IPS-15b (cell line): ENCODE results near the gene C1orf50.
"Not testable (repeated sequence)": the region's sequence is repeated elsewhere in the genome, so short reads cannot be mapped to it uniquely, and the experiment has no call there.

Experiments
- H3K27me3 ChIP-seq: one replicate; pipeline ENCODE4 v1.6.1; 2013; ENCODE audit warnings: low read length; ENCODE audit not compliant: control insufficient read depth, insufficient read depth
- H3K36me3 ChIP-seq: one replicate; pipeline ENCODE4 v1.6.1; 2013; ENCODE audit warnings: low read length; ENCODE audit not compliant: control insufficient read depth, insufficient read depth
- H3K4me1 ChIP-seq: one replicate; pipeline ENCODE4 v1.6.1; 2013; ENCODE audit warnings: mild to moderate bottlenecking, low read length; ENCODE audit not compliant: control insufficient read depth, insufficient read depth
- H3K4me3 ChIP-seq: one replicate; pipeline ENCODE4 v1.5.1; 2013; ENCODE audit warnings: low read depth, low read length
- H3K9ac ChIP-seq: one replicate; pipeline ENCODE4 v1.6.1; 2013; ENCODE audit warnings: low read depth, mild to moderate bottlenecking, low read length
- H3K9me3 ChIP-seq: one replicate; pipeline ENCODE4 v1.6.1; 2013; ENCODE audit warnings: mild to moderate bottlenecking, low read length; ENCODE audit not compliant: control insufficient read depth, insufficient read depth

C1orf50 gene

GRCh38 chr1:42751511-42752070, 15.5 kb upstream of the C1orf50 start:
- not testable (repeated sequence) for H3K9ac ChIP-seq, H3K4me3 ChIP-seq, H3K4me1 ChIP-seq, H3K27me3 ChIP-seq, H3K9me3 ChIP-seq
- peaks cover 50% of the 10 kb centered on the region for H3K36me3 ChIP-seq

GRCh38 chr1:42752284-42752683, 14.8 kb upstream of the C1orf50 start:
- no peak overlapping the region for H3K9ac ChIP-seq
- peaks cover 47% of the 10 kb centered on the region for H3K36me3 ChIP-seq
- H3K4me3 ChIP-seq = no peak overlapping the region
- no peaks in the 10 kb centered on the region for H3K9me3 ChIP-seq
- H3K4me1 ChIP-seq = no peaks in the 10 kb centered on the region
- H3K27me3 ChIP-seq = no peaks in the 10 kb centered on the region

- Histone ChIP-seq H3K27me3 (no peaks in the 10 kb centered on the region), H3K9me3 (no peaks in the 10 kb centered on the region), H3K36me3 (peaks cover 52% of the 10 kb centered on the region), H3K4me1 (no peaks in the 10 kb centered on the region), H3K9ac (no peak overlapping the region), H3K4me3 (no peak overlapping the region)
Observed at GRCh38 chr1:42753070-42753469, 14.0 kb upstream of the C1orf50 start.

- H3K4me1 ChIP-seq = no peaks in the 10 kb centered on the region
- no peak overlapping the region for H3K9ac ChIP-seq
- H3K4me3 ChIP-seq = no peak overlapping the region
- peaks cover 35% of the 10 kb centered on the region for H3K36me3 ChIP-seq
- no peaks in the 10 kb centered on the region for H3K27me3 ChIP-seq
- no peaks in the 10 kb centered on the region for H3K9me3 ChIP-seq
Observed at GRCh38 chr1:42756956-42757891, 9.8 kb upstream of the C1orf50 start.

- Histone ChIP-seq H3K27me3 (no peaks in the 10 kb centered on the region), H3K9ac (no peak overlapping the region), H3K9me3 (no peaks in the 10 kb centered on the region), H3K4me3 (no peak overlapping the region), H3K4me1 (no peaks in the 10 kb centered on the region), H3K36me3 (peaks cover 29% of the 10 kb centered on the region)
Observed at GRCh38 chr1:42757892-42758275, 9.2 kb upstream of the C1orf50 start.

- no peaks in the 10 kb centered on the region for H3K27me3 ChIP-seq
- H3K9me3 ChIP-seq = no peaks in the 10 kb centered on the region
- no peaks in the 10 kb centered on the region for H3K4me1 ChIP-seq
- H3K36me3 ChIP-seq = peaks cover 25% of the 10 kb centered on the region
- no peak overlapping the region for H3K9ac ChIP-seq
- H3K4me3 ChIP-seq = no peak overlapping the region
Observed at GRCh38 chr1:42758641-42759040, 8.4 kb upstream of the C1orf50 start.

GRCh38 chr1:42759114-42759513, 7.9 kb upstream of the C1orf50 start:
- H3K27me3 ChIP-seq = no peaks in the 10 kb centered on the region
- H3K4me3 ChIP-seq = no peak overlapping the region
- no peaks in the 10 kb centered on the region for H3K4me1 ChIP-seq
- peaks cover 21% of the 10 kb centered on the region for H3K36me3 ChIP-seq
- no peaks in the 10 kb centered on the region for H3K9me3 ChIP-seq
- no peak overlapping the region for H3K9ac ChIP-seq

- Histone ChIP-seq H3K36me3 (peaks cover 7% of the 10 kb centered on the region), H3K27me3 (no peaks in the 10 kb centered on the region), H3K4me1 (no peaks in the 10 kb centered on the region), H3K4me3 (no peak overlapping the region), H3K9ac (no peak overlapping the region), H3K9me3 (no peaks in the 10 kb centered on the region)
Observed at GRCh38 chr1:42761567-42761966, 5.5 kb upstream of the C1orf50 start.

GRCh38 chr1:42762269-42762668, 4.8 kb upstream of the C1orf50 start:
- Histone ChIP-seq H3K36me3 (peaks cover 5% of the 10 kb centered on the region), H3K4me3 (no peak overlapping the region), H3K9me3 (no peaks in the 10 kb centered on the region), H3K27me3 (no peaks in the 10 kb centered on the region), H3K4me1 (no peaks in the 10 kb centered on the region), H3K9ac (no peak overlapping the region)

GRCh38 chr1:42765269-42765668, 1.8 kb upstream of the C1orf50 start:
- Histone ChIP-seq H3K9ac (peak overlapping the region; percentile 29), H3K4me3 (peak overlapping the region; percentile 98), H3K9me3 (no peaks in the 10 kb centered on the region), H3K36me3 (no peaks in the 10 kb centered on the region), H3K27me3 (no peaks in the 10 kb centered on the region), H3K4me1 (peaks cover 6% of the 10 kb centered on the region)

- Histone ChIP-seq H3K27me3 (no peaks in the 10 kb centered on the region), H3K4me1 (peaks cover 6% of the 10 kb centered on the region), H3K9me3 (no peaks in the 10 kb centered on the region), H3K9ac (peak overlapping the region; percentile 77), H3K36me3 (no peaks in the 10 kb centered on the region), H3K4me3 (peak overlapping the region; percentile 98)
Observed at GRCh38 chr1:42765832-42766740, 963 bp upstream of the C1orf50 start.
